Fibroblast of lung (primary cell): ENCODE data around the gene MYBPC2. TPM values are rescaled to one million over a fixed set of nuclear protein-coding genes. Genes with fewer than 3 reads are reported as not detected.

Source experiments
- DNase-seq, 2 donors: peaks; one replicate each; pipeline versions ENCODE4 v3.0.0 to v3.0.0-alpha.2; 2010; ENCODE audit warnings: low read depth in 2 of 2
- H2AFZ ChIP-seq: 2 replicates; pipeline ENCODE4 v1.5.1; 2012; ENCODE audit warnings: low read length, control low read depth, inconsistent platforms
- H3K27ac ChIP-seq: 2 replicates; pipeline ENCODE4 v1.5.1; 2011; ENCODE audit warnings: low read length, control low read depth; ENCODE audit not compliant: insufficient read depth
- H3K27me3 ChIP-seq: 2 replicates; pipeline ENCODE4 v1.5.1; 2011; ENCODE audit warnings: mild to moderate bottlenecking, low read length; ENCODE audit not compliant: control insufficient read depth, insufficient read depth
- H3K36me3 ChIP-seq: 2 replicates; pipeline ENCODE4 v1.5.1; 2011; ENCODE audit warnings: low read length; ENCODE audit not compliant: control insufficient read depth, insufficient read depth
- H3K4me1 ChIP-seq: 2 replicates; pipeline ENCODE4 v1.5.1; 2011; ENCODE audit warnings: low read length; ENCODE audit not compliant: control insufficient read depth, insufficient read depth; ENCODE audit errors: extremely low read depth
- H3K4me2 ChIP-seq: 2 replicates; pipeline ENCODE4 v1.5.1; 2011; ENCODE audit warnings: low read length, control low read depth; ENCODE audit not compliant: insufficient read depth; ENCODE audit errors: extremely low read depth
- H3K4me3 ChIP-seq, 4 experiments: fragments of 200-600 bp in 1 of 4; sonication (generic) in 1 of 4; replicated peaks in 1 of 4; 2 replicates each; pipeline ENCODE4 v1.5.1; 2011 to 2016; ENCODE audit warnings: low read length in 4 of 4, low read depth in 3 of 4, mild to moderate bottlenecking in 3 of 4, control low read depth in 2 of 4, inconsistent platforms in 1 of 4, mixed read lengths in 1 of 4; ENCODE audit not compliant: insufficient read depth in 1 of 4; ENCODE audit errors: control extremely low read depth in 1 of 4
- H3K79me2 ChIP-seq: 2 replicates; pipeline ENCODE4 v1.5.1; 2012; ENCODE audit warnings: mild to moderate bottlenecking, low read length, inconsistent platforms; ENCODE audit not compliant: control insufficient read depth, insufficient read depth
- H3K9ac ChIP-seq: 2 replicates; pipeline ENCODE4 v1.5.1; 2011; ENCODE audit warnings: mild to moderate bottlenecking, low read length, control low read depth; ENCODE audit not compliant: insufficient read depth
- H3K9me3 ChIP-seq: 2 replicates; pipeline ENCODE4 v1.5.1; 2012; ENCODE audit warnings: low read depth, low read length; ENCODE audit not compliant: control insufficient read depth, insufficient read depth
- H4K20me1 ChIP-seq: 2 replicates; pipeline ENCODE4 v1.5.1; 2011; ENCODE audit warnings: low read length; ENCODE audit not compliant: control insufficient read depth, insufficient read depth; ENCODE audit errors: extremely low read depth
- CTCF ChIP-seq, 2 donors: IDR thresholded peaks in 1 of 2; conservative IDR thresholded peaks in 1 of 2; 1 replicate in 1 of 2; 2 replicates in 1 of 2; pipeline ENCODE4 v1.5.1; 2011 to 2012; ENCODE audit warnings: low read length in 2 of 2, control low read depth in 1 of 2, inconsistent platforms in 1 of 2, low read depth in 1 of 2, mild to moderate bottlenecking in 1 of 2
- EZH2 ChIP-seq: IDR thresholded peaks from 2 replicates; pipeline ENCODE4 v1.5.1; 2012; ENCODE audit warnings: low read length, control low read depth, mild to moderate bottlenecking; ENCODE audit errors: missing control alignments
- polyA plus RNA-seq, 2 donors: library from polyadenylated mRNA; depleted of rRNA in 1 of 2; stranded (reverse) in 1 of 2; unstranded in 1 of 2; fragments of >200 nt; gene quantifications; 2 replicates each; pipeline ENCODE4 v1.2.1, GENCODE V29; 2011 to 2012; ENCODE audit warnings: missing spikeins in 1 of 2
- total RNA-seq: library from RNA; depleted of rRNA; stranded (reverse); fragments of >200 nt; gene quantifications from 2 replicates; pipeline ENCODE4 v1.2.1, GENCODE V29; 2014

The MYBPC2 gene
- total and polyA plus RNA-seq, 2 donors (not counting 1 experiment from before 2014, with no cell fraction given), result under 0.01 TPM; not detected in 1

- Histone ChIP-seq H3K9ac (peak overlapping the region; percentile 89), H2AFZ (peak overlapping the region; percentile 96), H3K27ac (no peak overlapping the region), H3K36me3 (peaks cover 8% of the 10 kb centered on the region), H3K9me3 (no peaks in the 10 kb centered on the region), H3K4me1 (no peaks in the 10 kb centered on the region), H3K4me3 (peak overlapping the region; percentile 74 to 96 (median 92)), H3K27me3 (no peaks in the 10 kb centered on the region), H3K79me2 (peaks cover 8% of the 10 kb centered on the region), H3K4me2 (peak overlapping the region; percentile 69), H4K20me1 (no peaks in the 10 kb centered on the region)
- no peak for DNase-seq
- no peak for TF ChIP-seq CTCF (conservative IDR thresholded peaks at IDR 0.05 in 1 of 2, IDR thresholded peaks at IDR 0.05 in 1 of 2; ENCODE audit: low read depth in 1 of 2, low read length in 2 of 2)
- TF ChIP-seq EZH2, result no peak
Measured at GRCh38 chr19:50476907-50477238, 44.2 kb downstream of the MYBPC2 start.

GRCh38 chr19:50477751-50478515, 45.2 kb downstream of the MYBPC2 start:
- DNase-seq, result no peak
- no peaks in the 10 kb centered on the region for H3K4me1 ChIP-seq
- peaks cover 8% of the 10 kb centered on the region for H3K79me2 ChIP-seq
- H3K4me3 ChIP-seq, result peak overlapping the region in 1 of 4 experiments; percentile 96
- H3K27me3 ChIP-seq, result no peaks in the 10 kb centered on the region
- H3K9me3 ChIP-seq, result no peaks in the 10 kb centered on the region
- H3K4me2 ChIP-seq, result peak overlapping the region; percentile 69
- TF ChIP-seq CTCF (conservative IDR thresholded peaks at IDR 0.05 in 1 of 2, IDR thresholded peaks at IDR 0.05 in 1 of 2; ENCODE audit: low read depth in 1 of 2, low read length in 2 of 2) (no peak), EZH2 (no peak)
- H4K20me1 ChIP-seq, result no peaks in the 10 kb centered on the region
- no peak overlapping the region for H3K27ac ChIP-seq
- H3K36me3 ChIP-seq, result peaks cover 9% of the 10 kb centered on the region
- H3K9ac ChIP-seq, result no peak overlapping the region
- H2AFZ ChIP-seq, result no peak overlapping the region

GRCh38 chr19:50478901-50479715, 46.4 kb downstream of the MYBPC2 start:
- TF ChIP-seq CTCF (conservative IDR thresholded peaks at IDR 0.05 in 1 of 2, IDR thresholded peaks at IDR 0.05 in 1 of 2; ENCODE audit: low read depth in 1 of 2, low read length in 2 of 2) (peak; percentile 39 to 55), EZH2 (no peak)
- Histone ChIP-seq H3K27me3 (no peaks in the 10 kb centered on the region), H2AFZ (no peak overlapping the region)

More at GRCh38 chr19:50478901-50479715, 46.4 kb downstream of the MYBPC2 start:
- no peak overlapping the region for H3K4me3 ChIP-seq
- H3K4me2 ChIP-seq, result no peak overlapping the region
- H3K36me3 ChIP-seq, result peaks cover 9% of the 10 kb centered on the region
- H3K9ac ChIP-seq, result no peak overlapping the region
- peak; percentile 25 to 29 for DNase-seq
- no peaks in the 10 kb centered on the region for H3K4me1 ChIP-seq
- H3K79me2 ChIP-seq, result peaks cover 8% of the 10 kb centered on the region
- H3K9me3 ChIP-seq, result no peaks in the 10 kb centered on the region
- no peak overlapping the region for H3K27ac ChIP-seq
- H4K20me1 ChIP-seq, result no peaks in the 10 kb centered on the region
